Right kidney (tissue), 9 donors: ENCODE results near the gene UGT2B17.
"Not testable (repeated sequence)": the region's sequence is repeated elsewhere in the genome, so short reads cannot be mapped to it uniquely, and the experiment has no call there.

ENCODE experiments used
- DNase-seq: peaks from one replicate; pipeline ENCODE4 v3.0.0-alpha.2; 2016
- long read RNA-seq, 8 donors: transcript quantifications; one replicate each; lab custom pipeline, GENCODE V29; 2026

Gene UGT2B17
- long read RNA-seq, donor 1: 0 reads
- long read RNA-seq, donor 2: 0 reads
- long read RNA-seq, donor 3: 0 reads
- long read RNA-seq, donor 4: 0 reads
- long read RNA-seq, donor 5: 0 reads
- long read RNA-seq, donor 6: 0 reads
- long read RNA-seq, donor 7: 0 reads
- long read RNA-seq, donor 8: 0 reads

DNA sequence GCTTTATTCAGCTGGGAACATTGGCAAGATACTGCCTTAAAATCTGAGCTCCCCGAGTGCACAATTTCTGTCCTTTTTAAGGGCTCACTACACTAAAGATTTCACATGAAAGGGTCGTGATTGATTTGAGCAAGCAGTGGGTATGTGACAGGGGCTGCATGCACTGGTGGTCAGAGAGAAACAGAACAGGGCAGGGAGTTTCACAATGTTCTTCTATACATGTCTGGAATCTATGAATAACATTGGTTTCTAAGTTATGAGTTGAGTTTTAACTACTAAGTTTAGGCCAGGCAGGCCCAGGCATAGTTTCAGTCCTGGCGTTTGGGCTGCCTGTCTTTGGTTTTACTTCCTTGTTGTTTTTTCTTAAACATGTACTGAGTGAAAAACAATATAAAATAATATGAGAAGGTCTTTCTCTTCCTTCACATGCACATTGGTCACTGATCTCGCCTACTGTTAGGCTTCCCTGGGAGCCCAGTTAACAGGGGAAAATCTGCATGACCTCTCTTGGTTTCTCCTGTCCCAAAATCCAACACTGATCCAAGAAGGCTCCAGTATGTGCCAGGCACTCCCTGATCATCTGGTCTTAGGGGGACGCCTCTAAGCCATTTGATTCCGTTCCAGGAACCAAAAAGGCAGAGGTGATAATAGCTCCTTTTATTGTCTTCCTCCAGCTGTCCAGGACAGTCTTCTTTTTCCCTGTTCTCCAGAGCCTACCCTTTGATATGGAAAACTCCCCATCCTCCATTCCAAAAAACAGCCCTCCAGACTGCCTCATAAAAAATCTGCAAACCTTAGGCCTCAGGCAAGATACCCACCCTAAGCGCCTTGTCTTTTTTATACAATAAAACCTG, at the start of gene UGT2B17:
UGT2B17 (minus strand) TSS at position 51 of the 854 bp plus-strand sequence. CDS start 7,838 bp downstream, outside the sequence.
- no peak for DNase-seq

DNA sequence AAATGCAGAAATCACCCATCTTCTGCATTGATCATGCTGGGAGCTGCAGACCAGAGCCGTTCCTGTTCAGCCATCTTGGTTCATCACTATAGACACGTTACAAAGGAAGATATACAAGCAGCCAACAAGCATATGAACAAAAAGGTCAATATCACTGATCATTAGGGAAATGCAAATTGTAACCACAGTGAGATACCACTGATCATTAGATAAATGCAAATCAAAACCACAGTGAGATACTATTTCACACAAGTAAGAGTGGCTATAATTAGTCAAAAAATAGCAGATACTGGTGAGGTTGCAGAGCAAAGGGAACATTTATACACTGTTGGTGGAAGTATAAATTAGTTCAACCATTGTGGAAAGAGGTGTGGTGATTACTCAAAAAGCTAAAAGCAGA, 46.6 kb upstream of the UGT2B17 start:
- not testable (repeated sequence) for DNase-seq

DNA sequence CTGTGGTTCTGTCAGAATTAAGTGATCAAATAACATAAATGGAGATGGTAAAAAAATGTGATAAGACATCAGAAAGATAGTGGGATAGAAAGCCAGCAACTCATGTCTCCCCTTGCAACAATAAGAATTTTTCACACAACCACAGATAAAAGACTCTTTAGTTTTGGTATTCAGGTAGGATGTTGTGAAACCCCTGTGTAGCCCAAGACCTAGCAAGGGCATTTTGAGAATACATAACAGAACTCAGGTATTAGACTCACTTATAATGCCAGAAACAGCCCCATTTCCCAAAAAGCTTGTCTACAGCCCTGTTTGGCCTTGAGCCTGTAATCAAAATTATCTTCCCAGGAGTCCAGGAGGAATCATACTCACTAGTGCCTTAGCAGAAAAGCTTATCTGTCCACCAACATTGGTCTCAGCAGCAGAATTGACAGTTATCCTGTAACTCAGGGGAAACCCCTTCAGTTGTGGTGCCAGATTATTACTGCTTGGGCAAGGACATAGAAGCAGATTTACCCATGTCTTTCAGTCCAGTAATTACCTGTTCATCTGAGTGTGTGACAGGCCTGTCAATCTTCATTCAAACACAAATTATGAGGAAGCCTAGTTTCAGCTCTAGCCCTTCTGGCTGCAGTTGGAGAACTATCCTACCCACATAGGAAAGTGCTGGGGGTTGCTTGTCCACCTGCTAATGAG, 41.0 kb upstream of the UGT2B17 start:
- no peak for DNase-seq

DNA sequence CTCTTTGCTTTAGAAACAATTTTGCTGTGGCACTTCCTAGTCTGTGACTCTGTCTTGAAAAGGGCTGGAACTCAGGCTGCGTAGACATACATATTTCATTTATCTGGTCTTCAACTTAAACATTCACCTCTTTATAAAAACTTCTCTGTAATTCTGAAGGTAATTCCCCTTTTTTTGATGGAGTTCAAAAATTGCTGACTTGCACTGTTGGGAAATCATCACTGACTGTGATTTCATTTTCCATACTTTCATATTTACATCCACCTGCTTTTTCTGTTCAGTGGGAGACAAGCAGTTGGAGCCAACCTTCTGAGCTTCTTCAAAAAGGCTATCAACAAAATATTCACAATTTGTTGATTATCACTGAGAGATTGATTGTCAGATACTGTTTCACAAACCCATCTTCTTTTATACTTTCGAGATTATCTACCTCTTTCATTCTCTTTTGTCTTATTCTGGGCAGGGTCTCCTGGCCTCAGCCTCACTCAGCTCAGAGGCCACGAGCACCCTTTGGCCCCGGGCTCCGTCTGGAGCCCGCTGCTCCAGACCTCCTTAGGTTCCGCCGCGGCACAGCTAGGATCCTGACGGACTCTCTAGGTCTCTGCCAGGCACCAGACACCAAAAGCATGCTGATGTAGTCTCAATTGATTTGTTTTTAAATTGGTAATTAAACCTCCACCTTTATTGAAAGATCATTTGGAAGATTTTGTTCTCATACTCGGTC, 39.7 kb upstream of the UGT2B17 start:
- DNase-seq: no peak

DNA sequence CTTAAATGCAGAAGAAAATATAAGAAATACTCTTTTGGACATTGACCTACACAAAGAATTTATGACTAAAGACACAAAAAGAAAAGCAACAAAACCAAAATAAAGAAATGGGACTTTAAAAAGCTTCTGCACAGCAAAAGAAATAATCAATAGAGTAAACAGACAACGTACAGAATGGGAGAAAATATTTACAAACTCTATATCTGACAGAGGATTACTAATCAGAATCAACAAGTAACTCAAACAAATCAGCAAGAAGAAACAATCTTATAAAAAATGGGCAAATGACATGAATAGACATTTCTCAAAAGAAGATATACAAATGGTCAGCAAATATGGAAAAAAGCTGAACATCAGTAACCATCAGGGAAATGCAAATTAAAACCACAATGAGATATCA, 37.6 kb upstream of the UGT2B17 start:
- DNase-seq: no peak

DNA sequence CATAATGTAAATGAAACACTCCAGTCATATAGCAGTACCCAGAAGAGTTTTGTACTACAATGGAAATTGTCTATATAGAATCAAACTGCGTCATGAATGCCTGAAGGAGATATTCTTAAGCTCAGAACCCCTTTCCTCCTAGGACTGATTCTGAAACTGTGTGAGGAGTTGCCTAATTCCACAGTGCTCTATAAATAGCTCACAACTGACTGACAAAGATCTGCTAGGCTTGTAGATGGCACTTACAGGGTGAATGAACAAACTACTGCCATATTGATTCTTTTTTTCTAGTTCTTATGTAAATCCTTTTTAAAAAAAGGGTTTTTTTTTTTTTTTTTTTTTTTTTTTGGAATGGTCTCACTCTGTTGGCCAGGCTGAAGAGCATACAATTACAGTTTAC, 30.1 kb upstream of the UGT2B17 start:
- DNase-seq: no peak

DNA sequence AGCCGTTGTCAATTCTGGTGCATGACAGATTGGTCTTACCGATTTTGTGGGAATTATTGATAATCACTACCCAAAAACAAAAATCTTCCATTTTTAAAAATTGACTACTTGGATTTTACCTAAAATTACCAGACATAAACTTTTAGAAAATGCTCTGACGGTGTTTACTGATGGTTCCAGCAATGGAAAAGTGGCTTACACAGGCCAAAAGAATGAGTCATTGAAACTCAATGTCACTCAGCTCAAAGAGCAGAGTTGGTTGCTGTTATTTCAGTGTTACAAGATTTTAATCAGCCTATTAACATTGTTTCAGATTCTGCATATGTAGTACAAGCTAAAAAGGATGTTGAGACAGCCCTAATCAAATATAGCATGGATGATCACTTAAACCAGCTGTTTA, 23.0 kb upstream of the UGT2B17 start:
- DNase-seq: no peak

DNA sequence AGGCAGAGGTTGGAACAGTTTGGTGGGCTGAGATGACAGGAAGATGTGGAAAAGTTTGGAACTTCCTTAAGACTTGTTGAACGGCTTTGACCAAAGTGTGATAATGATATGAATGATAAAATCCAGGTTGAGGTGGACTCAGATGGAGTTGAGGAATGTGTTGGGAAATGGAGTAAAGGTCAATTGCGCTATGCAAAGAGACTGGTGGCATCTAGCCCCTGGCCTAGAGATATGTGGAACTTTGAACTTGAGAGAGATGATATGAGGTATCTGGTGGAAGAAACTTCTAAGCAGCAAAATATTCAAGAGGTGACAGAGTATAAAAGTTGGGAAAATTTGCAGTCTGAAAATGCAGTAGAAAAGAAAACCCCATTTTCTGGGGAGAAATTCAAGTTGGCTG, 21.4 kb upstream of the UGT2B17 start:
- no peak for DNase-seq

DNA sequence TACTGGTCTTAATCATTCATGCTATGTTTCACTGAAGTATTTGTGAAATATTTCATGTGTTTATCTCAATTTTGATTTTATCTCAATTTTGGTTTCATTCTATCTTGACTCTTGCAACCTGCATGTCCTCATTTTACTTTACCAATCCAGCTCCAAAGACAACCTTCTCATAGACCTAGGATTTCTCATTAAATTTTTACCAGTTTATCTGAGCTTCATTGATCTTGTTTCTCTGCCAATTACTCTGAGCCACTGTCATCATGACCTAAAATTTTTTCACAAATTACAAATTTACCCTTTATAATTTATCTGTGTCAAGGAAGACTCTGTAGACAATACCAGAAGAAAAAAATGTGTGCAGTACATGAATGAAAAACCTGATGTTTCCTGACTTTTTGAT, 18.6 kb upstream of the UGT2B17 start:
- no peak for DNase-seq

DNA sequence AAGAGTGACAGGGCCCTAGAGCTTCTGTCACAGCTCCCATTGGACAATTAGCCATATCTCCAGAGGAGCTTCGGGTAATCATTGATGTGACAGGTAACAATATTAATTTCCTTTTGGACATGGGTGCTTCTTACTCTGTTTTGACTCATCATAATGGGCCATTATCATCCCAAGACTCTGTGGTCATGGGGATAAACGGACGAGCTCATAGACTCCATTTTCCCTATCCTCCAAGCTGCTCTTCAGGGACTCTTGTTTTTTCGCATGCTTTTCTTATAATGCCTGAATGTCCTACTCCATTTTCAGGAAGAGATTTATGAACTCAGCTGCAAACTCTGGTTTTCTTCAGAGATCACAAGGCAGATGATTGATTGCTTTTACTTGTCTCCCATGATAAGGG, 17.0 kb upstream of the UGT2B17 start:
- no peak for DNase-seq

DNA sequence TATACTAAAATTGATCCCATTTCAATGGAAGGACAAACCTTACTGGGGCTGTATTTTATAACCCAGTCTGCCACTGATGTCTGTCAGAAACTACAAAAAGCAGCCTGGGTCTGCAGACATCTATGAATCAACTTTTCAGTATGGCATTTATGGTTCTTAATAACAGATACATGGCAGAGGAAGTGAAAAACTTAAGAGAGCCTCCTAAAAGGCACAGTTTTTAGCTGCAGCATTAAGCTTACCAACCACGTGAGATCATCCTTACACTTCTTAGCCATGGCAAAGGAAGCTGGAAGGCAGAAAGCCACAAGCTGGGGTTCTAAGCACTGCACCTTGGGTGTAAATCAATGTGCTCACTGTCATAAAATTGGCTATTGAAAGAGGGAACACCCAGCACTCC, 16.6 kb upstream of the UGT2B17 start:
- DNase-seq: no peak

DNA sequence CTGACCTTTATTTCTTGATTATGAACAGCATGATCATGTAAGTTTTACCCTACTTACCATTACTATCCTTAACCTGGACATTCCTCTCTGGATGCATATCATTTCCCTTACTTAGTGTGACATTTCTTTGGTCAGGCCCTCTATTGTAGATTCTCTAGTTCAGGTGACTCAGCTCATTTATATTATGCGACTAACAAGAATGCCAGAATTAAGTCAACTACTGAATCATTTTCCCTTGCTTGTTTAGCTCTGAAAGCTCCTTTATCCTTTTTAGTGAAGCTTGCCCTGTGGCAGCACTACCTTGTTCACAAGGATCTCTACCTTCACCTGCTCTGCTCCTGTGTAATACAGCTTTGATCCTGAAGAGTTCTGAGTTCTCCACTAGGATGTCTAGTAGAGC, 15.1 kb upstream of the UGT2B17 start:
- DNase-seq: no peak

DNA sequence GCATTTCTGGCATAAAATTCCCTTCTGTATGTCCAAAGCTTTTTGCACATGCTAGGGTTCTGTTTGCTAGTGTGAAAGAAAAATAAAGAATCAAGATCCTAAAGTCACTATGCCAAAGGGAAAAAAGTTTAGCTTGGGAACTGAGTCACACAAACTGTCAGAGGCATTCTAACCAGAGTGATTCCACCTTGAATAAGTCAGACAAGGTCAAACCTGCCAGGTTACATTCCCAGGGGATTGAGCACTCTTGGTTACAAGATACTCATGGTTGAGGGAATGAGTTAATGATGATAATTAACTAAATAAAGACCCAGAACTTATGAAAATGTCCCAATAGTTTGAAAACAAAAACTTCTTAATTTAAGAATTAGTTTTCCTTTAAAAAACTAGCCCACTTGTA, 13.7 kb upstream of the UGT2B17 start:
- DNase-seq: no peak

DNA sequence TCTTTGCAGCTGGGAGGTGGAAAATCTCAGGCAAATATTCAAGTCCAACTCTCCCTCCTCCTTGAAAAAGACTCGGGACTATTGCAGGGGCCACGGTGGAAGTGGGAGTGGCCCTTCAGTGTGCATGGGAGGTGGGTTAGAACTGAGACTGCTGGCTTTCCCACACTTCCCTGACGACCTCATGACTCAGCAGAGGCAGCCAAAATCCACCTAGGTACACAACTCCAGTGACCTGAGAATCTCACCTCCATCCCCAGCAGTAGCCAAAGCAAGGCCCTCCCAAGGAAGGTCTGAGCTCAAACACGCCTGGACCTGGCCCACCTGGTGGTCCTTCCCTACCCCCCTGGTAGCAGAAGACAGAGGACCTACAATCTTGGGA, 6.2 kb upstream of the UGT2B17 start:
- no peak for DNase-seq

DNA sequence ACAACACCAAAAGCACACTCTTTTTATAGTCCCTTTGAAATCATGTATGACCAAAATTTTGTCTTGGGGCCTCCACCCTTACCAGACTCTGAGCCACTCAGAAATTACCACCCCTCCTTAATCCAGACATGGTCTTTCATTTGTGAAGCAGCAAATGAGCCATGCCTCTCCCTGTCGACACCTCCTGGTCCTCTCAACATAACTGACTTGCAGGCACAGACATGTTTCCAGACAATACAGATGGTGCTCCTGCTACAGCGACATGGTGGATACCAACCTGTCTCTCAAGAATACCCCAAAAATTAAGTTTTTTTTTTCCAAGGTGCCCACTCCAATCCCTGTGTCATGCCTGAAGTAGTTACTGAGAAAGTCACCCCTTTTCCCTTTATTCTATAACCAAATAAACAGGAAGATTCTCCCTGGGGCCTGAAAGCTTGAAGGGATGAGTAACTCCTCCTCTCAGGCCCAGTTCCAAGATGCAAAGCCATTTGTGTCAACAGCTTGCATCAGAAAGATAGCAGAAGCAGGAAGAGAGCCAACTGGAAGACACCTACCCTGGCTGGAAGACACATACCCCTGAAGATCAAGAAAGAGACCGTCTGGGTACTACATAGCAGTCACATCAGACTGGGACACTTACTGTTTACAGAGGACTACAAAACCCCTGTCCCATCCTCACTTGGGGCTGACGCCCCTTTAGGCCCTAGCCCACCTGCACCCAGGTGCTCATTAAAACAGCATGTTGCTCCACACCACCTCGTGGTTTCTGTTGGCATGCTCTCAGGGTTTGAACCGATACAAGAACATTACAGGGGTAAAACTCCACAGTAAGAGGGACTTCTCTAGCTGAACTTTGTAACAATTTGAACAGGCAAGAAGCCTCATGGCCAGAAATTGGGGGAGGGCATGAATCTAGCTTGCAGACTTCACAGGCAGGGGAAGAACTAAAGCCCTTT, 5.5 kb upstream of the UGT2B17 start:
- no peak for DNase-seq

DNA sequence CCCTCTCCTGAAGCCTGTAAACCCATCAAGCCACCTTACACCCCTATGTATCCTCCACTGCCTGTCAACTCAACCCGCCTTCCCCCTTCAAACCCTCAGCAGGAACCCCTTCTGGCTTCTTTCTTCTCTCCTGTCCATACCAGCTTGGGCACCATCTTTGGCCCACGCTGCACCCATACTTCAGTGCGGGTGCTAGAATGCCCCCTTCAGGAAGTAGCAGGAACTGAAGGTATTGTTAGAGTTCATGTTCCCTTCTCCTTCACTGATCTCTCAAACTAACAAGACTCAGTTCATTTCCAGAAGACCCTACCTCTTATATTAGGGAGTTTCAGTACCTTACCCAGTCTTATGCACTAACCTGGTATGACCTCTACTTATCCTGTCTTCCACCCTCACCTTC, 1.5 kb upstream of the UGT2B17 start:
- DNase-seq: no peak

DNA sequence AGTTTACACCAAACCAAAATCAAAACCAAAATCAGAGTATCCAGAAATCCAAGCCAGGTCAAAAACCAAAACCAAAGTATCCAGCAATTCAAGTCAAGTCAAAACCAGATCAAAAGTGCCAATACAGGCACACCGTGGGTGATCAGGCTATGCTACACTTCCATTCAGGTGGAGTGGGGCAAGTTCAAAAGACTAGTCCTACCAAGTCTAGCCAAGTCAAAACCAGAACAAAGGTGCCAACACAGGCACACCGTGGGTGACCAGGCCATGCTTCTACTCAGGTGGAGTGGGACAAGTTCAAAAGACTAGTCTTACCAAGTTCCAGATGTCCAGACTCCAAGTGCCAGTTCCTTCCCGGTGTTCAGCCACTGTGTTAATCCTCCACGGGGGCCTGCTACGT, 486 bp downstream of the UGT2B17 start:
- not testable (repeated sequence) for DNase-seq

DNA sequence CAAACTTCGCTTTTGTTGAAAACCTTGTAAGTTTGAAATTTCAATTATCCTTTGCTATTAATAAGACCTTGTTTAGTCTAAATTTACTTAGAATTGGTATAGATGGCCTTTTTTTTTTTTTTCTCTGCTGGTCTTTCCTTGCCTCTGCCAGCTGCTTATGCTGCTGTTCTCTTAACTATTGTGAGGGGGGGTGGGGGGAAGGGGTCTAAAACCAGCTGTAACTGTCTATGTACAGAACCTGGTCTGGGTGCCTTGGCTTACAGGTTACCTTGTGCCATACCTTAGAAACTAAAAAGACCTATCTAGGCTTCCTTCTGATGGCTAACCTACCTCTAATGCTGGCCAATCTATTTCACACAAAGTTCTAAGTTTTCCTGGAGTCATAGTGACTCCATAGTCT, 1.0 kb downstream of the UGT2B17 start:
- DNase-seq: no peak

DNA sequence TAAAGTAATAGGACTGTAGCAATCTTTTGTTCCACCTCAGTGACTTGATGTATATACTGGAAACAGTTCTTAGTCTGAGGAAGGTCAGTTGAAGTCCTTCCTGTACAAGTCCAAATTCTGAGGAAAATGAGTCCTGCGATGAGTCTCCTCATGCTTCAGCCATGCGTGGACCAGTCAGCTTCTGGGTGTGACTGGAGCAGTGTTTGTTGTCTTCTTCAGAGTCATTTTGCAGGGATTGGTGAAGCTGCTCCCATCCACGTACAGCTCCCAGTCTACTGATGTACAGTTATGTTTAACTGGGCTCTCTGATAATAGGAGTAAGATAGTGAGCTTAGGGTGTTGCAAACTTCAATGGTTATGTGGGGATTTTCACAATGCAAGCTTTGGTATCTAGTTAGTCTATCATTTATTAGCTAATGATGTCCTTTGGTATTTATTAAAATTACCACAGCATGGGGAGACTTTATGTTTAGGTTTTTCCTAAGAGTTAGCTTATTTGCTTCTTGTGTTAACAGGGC, 3.4 kb downstream of the UGT2B17 start:
- no peak for DNase-seq

DNA sequence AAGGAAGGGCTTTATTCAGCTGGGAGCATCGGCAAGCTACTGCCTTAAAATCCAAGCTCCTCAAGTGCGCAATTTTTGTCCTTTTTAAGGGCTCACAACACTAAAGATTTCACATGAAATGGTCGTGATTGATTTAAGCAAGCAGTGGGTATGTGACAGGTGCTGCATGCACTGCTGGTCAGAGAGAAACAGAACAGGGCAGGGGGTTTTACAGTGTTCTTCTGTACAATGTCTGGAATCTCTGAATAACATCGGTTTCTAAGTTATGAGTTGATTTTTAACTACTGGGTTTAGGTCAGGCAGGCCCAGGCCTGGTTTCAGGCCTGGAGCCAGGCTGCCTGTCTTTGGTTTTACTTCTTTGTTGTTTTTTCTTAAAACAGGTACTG, 6.0 kb downstream of the UGT2B17 start:
- no peak for DNase-seq

DNA sequence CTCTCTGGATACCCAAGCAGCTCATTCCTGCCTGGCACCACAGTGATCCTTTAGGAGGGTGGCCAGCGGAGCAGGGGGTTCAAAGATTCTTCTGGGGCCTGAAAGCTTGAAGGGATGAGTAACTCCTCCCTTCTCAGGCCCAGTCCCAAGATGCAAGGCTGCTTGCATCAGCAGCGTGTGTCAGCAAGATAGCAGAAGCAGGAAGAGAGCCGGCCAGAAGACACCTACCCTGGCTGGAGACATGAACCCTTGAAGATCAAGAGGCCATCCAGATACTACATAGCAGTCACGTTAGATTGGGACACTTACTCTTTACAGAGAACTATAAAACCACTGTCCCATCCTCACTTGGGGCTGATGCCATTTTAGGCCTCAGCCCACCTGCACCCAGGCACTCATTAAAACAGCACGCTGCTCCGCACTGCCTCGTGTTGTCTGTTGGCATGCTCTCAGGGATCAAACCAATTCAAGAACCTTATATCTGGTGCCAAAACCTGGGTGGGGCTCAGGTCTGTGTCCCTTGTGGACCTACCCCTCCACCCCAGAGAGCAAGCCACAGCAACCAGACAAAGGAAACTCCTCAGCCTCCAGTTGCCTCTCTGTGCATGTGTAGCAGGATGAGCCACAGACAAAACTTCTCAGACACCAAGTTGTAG, 6.5 kb downstream of the UGT2B17 start:
- DNase-seq: no peak
